HG03571 (cell line): ENCODE data around the gene VKORC1L1.
"Not testable (repeated sequence)": the region's sequence is repeated elsewhere in the genome, so short reads cannot be mapped to it uniquely, and the experiment has no call there.

Source experiments
- ATAC-seq: cut with Tn5 transposase; IDR thresholded peaks from one replicate; pipeline ENCODE4 v1.9.1; 2021; ENCODE audit not compliant: unreplicated experiment

VKORC1L1 gene

GRCh38 chr7:65872776-65873581, at the start of gene VKORC1L1:
Gene VKORC1L1, plus strand, starts transcription at chr7:65873074. Its CDS starts 298 bp downstream, at chr7:65873372.
- ATAC-seq = peak; percentile 84

- ATAC-seq = no peak
These were observed 45.5 kb upstream of the VKORC1L1 start for GRCh38 chr7:65827366-65827765.

GRCh38 chr7:65832281-65832680, 40.6 kb upstream of the VKORC1L1 start:
- no peak for ATAC-seq

- not testable (repeated sequence) for ATAC-seq
These were observed 36.2 kb upstream of the VKORC1L1 start for GRCh38 chr7:65836684-65837083.

- not testable (repeated sequence) for ATAC-seq
These were observed 35.3 kb upstream of the VKORC1L1 start for GRCh38 chr7:65837541-65837956.

GRCh38 chr7:65839846-65840245, 33.0 kb upstream of the VKORC1L1 start:
- no peak for ATAC-seq

- ATAC-seq = no peak
These were observed 32.4 kb upstream of the VKORC1L1 start for GRCh38 chr7:65840446-65840845.

GRCh38 chr7:65843616-65844015, 29.3 kb upstream of the VKORC1L1 start:
- ATAC-seq = not testable (repeated sequence)

- ATAC-seq = no peak
These were observed 26.8 kb upstream of the VKORC1L1 start for GRCh38 chr7:65846008-65846570.

GRCh38 chr7:65853426-65853825, 19.4 kb upstream of the VKORC1L1 start:
- not testable (repeated sequence) for ATAC-seq

GRCh38 chr7:65853892-65854291, 19.0 kb upstream of the VKORC1L1 start:
- not testable (repeated sequence) for ATAC-seq

- not testable (repeated sequence) for ATAC-seq
These were observed 15.5 kb upstream of the VKORC1L1 start for GRCh38 chr7:65857321-65857894.

GRCh38 chr7:65858660-65859059, 14.2 kb upstream of the VKORC1L1 start:
- not testable (repeated sequence) for ATAC-seq

- ATAC-seq = not testable (repeated sequence)
These were observed 6.6 kb upstream of the VKORC1L1 start for GRCh38 chr7:65866244-65866643.

- not testable (repeated sequence) for ATAC-seq
These were observed 5.2 kb upstream of the VKORC1L1 start for GRCh38 chr7:65867681-65868080.

- not testable (repeated sequence) for ATAC-seq
These were observed 3.6 kb upstream of the VKORC1L1 start for GRCh38 chr7:65869312-65869711.

GRCh38 chr7:65871451-65871850, 1.4 kb upstream of the VKORC1L1 start:
- peak; percentile 31 for ATAC-seq

- peak; percentile 33 for ATAC-seq
These were observed 814 bp downstream of the VKORC1L1 start for GRCh38 chr7:65873582-65874193.

GRCh38 chr7:65875715-65876114, 2.8 kb downstream of the VKORC1L1 start:
- not testable (repeated sequence) for ATAC-seq

- ATAC-seq = peak; percentile 58
These were observed 6.6 kb downstream of the VKORC1L1 start for GRCh38 chr7:65879292-65880153.
